Mesendoderm (in vitro differentiated cells): ENCODE measurements around the gene CHST11.
A peak's percentile ranks its signal among the peaks of the same experiment; 100 is the strongest.

Experiments used
- DNase-seq: peaks from one replicate; pipeline ENCODE4 v3.0.0; 2013
- H2AK5ac ChIP-seq: 2 replicates; pipeline ENCODE4 v1.6.1; 2013; ENCODE audit warnings: low read length, inconsistent platforms
- H2BK120ac ChIP-seq: 2 replicates; pipeline ENCODE4 v1.6.1; 2013; ENCODE audit warnings: low read depth, mild to moderate bottlenecking, low read length, moderate library complexity, mixed read lengths
- H2BK15ac ChIP-seq: replicated peaks from 2 replicates; pipeline ENCODE4 v1.6.1; 2013; ENCODE audit warnings: low read depth, mild to moderate bottlenecking, moderate library complexity
- H2BK5ac ChIP-seq: 2 replicates; pipeline ENCODE4 v1.6.1; 2013; ENCODE audit warnings: low read length, inconsistent platforms
- H3K18ac ChIP-seq: 2 replicates; pipeline ENCODE4 v1.6.1; 2013; ENCODE audit warnings: mild to moderate bottlenecking, low read length, mixed read lengths
- H3K23ac ChIP-seq: one replicate; pipeline ENCODE4 v1.6.1; 2013; ENCODE audit warnings: low read length
- H3K27ac ChIP-seq: 2 replicates; pipeline ENCODE4 v1.5.1; 2013; ENCODE audit warnings: low read depth, mild to moderate bottlenecking, inconsistent platforms, low read length, moderate library complexity
- H3K27me3 ChIP-seq: 2 replicates; pipeline ENCODE4 v1.6.1; 2013; ENCODE audit warnings: low read length, control low read depth, mild to moderate bottlenecking, inconsistent platforms; ENCODE audit not compliant: insufficient read depth, poor library complexity
- H3K36me3 ChIP-seq: 2 replicates; pipeline ENCODE4 v1.6.1; 2013; ENCODE audit warnings: low read length, inconsistent platforms; ENCODE audit not compliant: control insufficient read depth, insufficient read depth
- H3K4ac ChIP-seq: one replicate; pipeline ENCODE4 v1.6.1; 2013; ENCODE audit warnings: low read depth, mild to moderate bottlenecking, low read length, moderate library complexity
- H3K4me1 ChIP-seq: 2 replicates; pipeline ENCODE4 v1.6.1; 2013; ENCODE audit warnings: low read depth, low read length, inconsistent platforms; ENCODE audit not compliant: control insufficient read depth
- H3K4me2 ChIP-seq: 2 replicates; pipeline ENCODE4 v1.6.1; 2013; ENCODE audit warnings: low read length
- H3K4me3 ChIP-seq: 2 replicates; pipeline ENCODE4 v1.5.1; 2013; ENCODE audit warnings: mild to moderate bottlenecking, low read length
- H3K56ac ChIP-seq: one replicate; pipeline ENCODE4 v1.6.1; 2013; ENCODE audit warnings: low read length
- H3K79me1 ChIP-seq: 2 replicates; pipeline ENCODE4 v1.6.1; 2013; ENCODE audit warnings: low read length, inconsistent platforms
- H3K79me2 ChIP-seq: 2 replicates; pipeline ENCODE4 v1.6.1; 2013; ENCODE audit warnings: mild to moderate bottlenecking, low read length; ENCODE audit not compliant: control insufficient read depth, insufficient read depth
- H3K9ac ChIP-seq: 2 replicates; pipeline ENCODE4 v1.6.1; 2013; ENCODE audit warnings: low read length, inconsistent platforms
- H4K5ac ChIP-seq: one replicate; pipeline ENCODE4 v1.6.1; 2013; ENCODE audit warnings: low read length
- H4K8ac ChIP-seq: one replicate; pipeline ENCODE4 v1.6.1; 2013; ENCODE audit warnings: low read depth, mild to moderate bottlenecking, control low read depth, low read length, moderate library complexity
- WGBS: extraction: QIAGEN DNeasy Blood & Tissue Kit; methylation state at CpG from one replicate; pipeline ENCODE4 v1.1.7; 2013; ENCODE audit warnings: low lambda C conversion rate, missing lambda C conversion rate; ENCODE audit not compliant: insufficient coverage; ENCODE audit errors: extremely low coverage; 5-methylcytosine and 5-hydroxymethylcytosine counted together

Gene CHST11

DNA sequence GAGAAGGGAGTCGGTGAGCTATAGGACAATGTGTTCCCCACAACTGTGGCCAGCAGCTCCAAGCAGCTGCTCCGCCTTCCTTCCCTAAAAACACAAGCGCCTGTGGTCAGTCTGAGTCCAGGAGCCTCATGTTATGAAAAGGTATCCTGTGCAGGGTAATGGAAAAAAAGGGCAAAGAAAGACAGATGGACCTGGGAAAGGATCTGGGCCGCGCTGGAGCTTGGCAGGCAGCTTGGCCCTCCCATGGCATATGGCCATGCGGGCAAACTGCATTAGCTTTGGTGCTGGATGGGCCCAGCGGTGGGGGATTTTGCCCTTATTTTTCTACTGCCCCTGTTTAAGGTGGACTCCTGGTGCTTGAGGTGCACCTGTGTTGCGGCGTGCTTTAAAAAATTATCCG is 23.7 kb upstream of the CHST11 start:
- Histone ChIP-seq H3K9ac (no peak overlapping the region), H2AK5ac (no peak overlapping the region)
- WGBS, result no CpG with 5 or more reads among the region's 10 CpGs

GRCh38 chr12:104434129-104434528 is 22.6 kb upstream of the CHST11 start:
- Histone ChIP-seq H3K56ac (no peak overlapping the region), H4K5ac (no peak overlapping the region), H3K27ac (no peak overlapping the region), H2BK5ac (no peak overlapping the region), H4K8ac (no peak overlapping the region), H3K79me1 (no peaks in the 10 kb centered on the region), H3K79me2 (no peaks in the 10 kb centered on the region), H3K27me3 (no peaks in the 10 kb centered on the region), H3K4ac (no peak overlapping the region), H3K18ac (no peak overlapping the region), H2BK15ac (no peak overlapping the region), H3K9ac (no peak overlapping the region), H3K4me3 (no peak overlapping the region), H3K36me3 (no peaks in the 10 kb centered on the region), H3K23ac (no peak overlapping the region), H3K4me2 (no peak overlapping the region), H2AK5ac (no peak overlapping the region), H2BK120ac (no peak overlapping the region), H3K4me1 (no peaks in the 10 kb centered on the region)
- DNase-seq, result no peak
- no CpG with 5 or more reads among the region's 1 CpG for WGBS

More for the DNA sequence above, 23.7 kb upstream of the CHST11 start:
- H3K36me3 ChIP-seq, result no peaks in the 10 kb centered on the region
- H3K4me3 ChIP-seq, result no peak overlapping the region
- H3K18ac ChIP-seq, result no peak overlapping the region
- no peak overlapping the region for H3K4me2 ChIP-seq
- no peak overlapping the region for H3K27ac ChIP-seq
- no peaks in the 10 kb centered on the region for H3K79me1 ChIP-seq
- H3K79me2 ChIP-seq, result no peaks in the 10 kb centered on the region
- H4K5ac ChIP-seq, result no peak overlapping the region
- no peak overlapping the region for H2BK15ac ChIP-seq
- no peak overlapping the region for H2BK5ac ChIP-seq
- H3K4ac ChIP-seq, result no peak overlapping the region
- no peak overlapping the region for H2BK120ac ChIP-seq
- H3K4me1 ChIP-seq, result no peaks in the 10 kb centered on the region
- H4K8ac ChIP-seq, result no peak overlapping the region
- H3K27me3 ChIP-seq, result no peaks in the 10 kb centered on the region
- no peak overlapping the region for H3K56ac ChIP-seq
- no peak overlapping the region for H3K23ac ChIP-seq
- no peak for DNase-seq

DNA sequence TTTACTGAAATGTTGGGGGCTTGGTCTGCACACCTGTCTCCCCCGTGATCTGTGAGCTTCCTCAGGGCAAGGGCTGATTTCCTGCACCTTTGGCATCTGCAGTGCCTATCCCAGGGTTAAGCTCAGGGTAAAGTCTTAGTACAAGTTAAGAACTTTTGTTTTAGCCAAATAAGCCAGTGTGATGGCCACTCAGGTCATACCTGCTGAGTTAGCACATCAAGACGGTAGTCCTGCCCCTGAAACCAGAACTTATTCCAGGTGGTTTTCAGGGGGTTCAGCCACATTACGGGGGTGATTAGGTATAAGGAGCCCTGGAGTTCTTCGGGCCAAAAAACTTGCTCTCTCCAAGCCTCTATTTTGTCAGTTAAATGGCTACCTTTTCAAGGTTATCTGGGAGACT is 21.6 kb upstream of the CHST11 start:
- H3K56ac ChIP-seq, result no peak overlapping the region
- no peak overlapping the region for H2BK120ac ChIP-seq
- no peak overlapping the region for H4K8ac ChIP-seq
- H2BK15ac ChIP-seq, result no peak overlapping the region
- no peak overlapping the region for H4K5ac ChIP-seq
- H3K4me2 ChIP-seq, result no peak overlapping the region
- H3K23ac ChIP-seq, result no peak overlapping the region
- no peak overlapping the region for H3K18ac ChIP-seq
- H2AK5ac ChIP-seq, result no peak overlapping the region
- no peak overlapping the region for H2BK5ac ChIP-seq
- no peak overlapping the region for H3K27ac ChIP-seq
- DNase-seq, result no peak
- no peak overlapping the region for H3K4me3 ChIP-seq
- H3K79me1 ChIP-seq, result no peaks in the 10 kb centered on the region
- no peaks in the 10 kb centered on the region for H3K4me1 ChIP-seq
- WGBS, result no CpG with 5 or more reads among the region's 4 CpGs
- no peaks in the 10 kb centered on the region for H3K79me2 ChIP-seq
- no peaks in the 10 kb centered on the region for H3K36me3 ChIP-seq
- no peak overlapping the region for H3K9ac ChIP-seq
- H3K4ac ChIP-seq, result no peak overlapping the region
- no peaks in the 10 kb centered on the region for H3K27me3 ChIP-seq

DNA sequence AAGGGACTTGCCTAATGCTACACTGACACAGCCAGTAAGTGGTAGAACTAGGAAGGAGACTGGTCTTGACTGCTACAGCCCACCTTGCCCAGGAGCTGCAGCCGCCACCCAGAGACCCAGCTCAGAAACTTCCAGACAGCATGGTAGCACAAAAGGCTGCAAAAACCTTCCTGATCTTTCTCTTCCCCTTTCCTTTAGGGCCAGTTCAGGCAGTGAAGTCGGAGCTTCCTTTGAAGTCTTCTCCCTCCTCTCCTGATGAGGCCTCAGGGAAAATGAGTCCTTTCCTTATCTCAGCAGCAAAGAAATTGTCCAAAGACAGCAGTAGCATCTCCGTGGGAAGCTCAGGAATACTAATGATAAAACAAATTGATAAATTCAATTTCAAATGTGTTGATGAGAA is 21.0 kb upstream of the CHST11 start:
- H3K4me2 ChIP-seq, result no peak overlapping the region
- WGBS, result no CpG with 5 or more reads among the region's 3 CpGs
- H3K27me3 ChIP-seq, result no peaks in the 10 kb centered on the region
- no peak overlapping the region for H3K4me3 ChIP-seq
- H2BK120ac ChIP-seq, result no peak overlapping the region
- H3K79me2 ChIP-seq, result no peaks in the 10 kb centered on the region
- H4K8ac ChIP-seq, result no peak overlapping the region
- H2BK5ac ChIP-seq, result no peak overlapping the region
- H3K9ac ChIP-seq, result no peak overlapping the region
- peak; percentile 13 for DNase-seq
- H3K4ac ChIP-seq, result no peak overlapping the region
- no peak overlapping the region for H3K56ac ChIP-seq
- no peak overlapping the region for H4K5ac ChIP-seq
- H3K27ac ChIP-seq, result no peak overlapping the region
- no peaks in the 10 kb centered on the region for H3K4me1 ChIP-seq
- no peak overlapping the region for H3K23ac ChIP-seq
- H2AK5ac ChIP-seq, result no peak overlapping the region
- H3K79me1 ChIP-seq, result no peaks in the 10 kb centered on the region
- H2BK15ac ChIP-seq, result no peak overlapping the region
- no peaks in the 10 kb centered on the region for H3K36me3 ChIP-seq
- H3K18ac ChIP-seq, result no peak overlapping the region

DNA sequence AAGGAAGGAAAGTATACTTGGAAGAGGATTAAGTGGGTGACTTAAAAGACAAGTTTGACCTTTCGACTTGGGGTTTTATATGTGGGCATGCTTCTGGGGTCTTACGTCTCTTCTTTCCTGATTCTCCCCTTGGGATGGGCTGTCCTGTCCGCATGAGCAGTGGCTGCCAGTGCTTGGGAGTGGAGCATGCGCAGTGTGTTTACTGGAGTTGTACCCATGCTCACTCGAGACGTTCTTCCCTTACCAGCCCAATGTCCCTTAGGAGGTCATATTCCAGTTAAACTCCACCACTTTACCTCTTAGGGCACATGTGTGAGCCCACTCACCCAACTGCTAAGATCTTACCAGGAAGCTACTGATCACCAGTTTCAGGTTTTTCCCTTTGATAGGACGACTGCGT is 20.0 kb upstream of the CHST11 start:
- no peak for DNase-seq
- no peak overlapping the region for H3K56ac ChIP-seq
- no CpG with 5 or more reads among the region's 8 CpGs for WGBS

DNA sequence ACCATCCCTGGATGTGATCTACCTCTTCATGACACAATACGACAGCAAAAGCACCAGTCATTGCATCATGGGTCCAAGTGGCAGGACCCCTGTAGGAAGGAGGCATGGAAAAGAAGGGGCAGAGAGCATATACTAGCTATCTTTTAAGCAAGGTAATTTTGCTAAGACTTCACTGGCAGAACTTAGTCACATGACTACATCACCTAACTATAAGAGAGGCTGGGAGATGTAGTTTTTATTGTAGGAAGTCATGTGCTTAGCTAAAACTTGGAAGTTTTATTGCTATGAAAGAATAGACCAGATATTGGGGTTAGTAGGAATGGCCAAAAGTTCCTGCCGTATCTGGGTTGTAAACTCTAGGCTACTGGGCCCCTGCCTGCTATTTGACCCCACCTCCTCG is 18.6 kb upstream of the CHST11 start:
- Histone ChIP-seq H3K79me1 (no peaks in the 10 kb centered on the region), H3K4me3 (no peak overlapping the region), H3K4me1 (no peaks in the 10 kb centered on the region), H2BK120ac (no peak overlapping the region), H3K18ac (no peak overlapping the region), H2BK5ac (no peak overlapping the region), H3K36me3 (no peaks in the 10 kb centered on the region), H3K9ac (no peak overlapping the region), H3K27me3 (no peaks in the 10 kb centered on the region), H3K79me2 (no peaks in the 10 kb centered on the region), H3K56ac (no peak overlapping the region), H4K8ac (no peak overlapping the region), H3K27ac (no peak overlapping the region), H3K4ac (no peak overlapping the region), H3K23ac (no peak overlapping the region), H3K4me2 (no peak overlapping the region), H2AK5ac (no peak overlapping the region), H2BK15ac (no peak overlapping the region), H4K5ac (no peak overlapping the region)
- WGBS, result no CpG with 5 or more reads among the region's 3 CpGs
- DNase-seq, result no peak

More for the DNA sequence above, 20.0 kb upstream of the CHST11 start:
- Histone ChIP-seq H3K4me3 (no peak overlapping the region), H2AK5ac (no peak overlapping the region), H3K9ac (no peak overlapping the region), H3K36me3 (no peaks in the 10 kb centered on the region), H2BK15ac (no peak overlapping the region), H2BK120ac (no peak overlapping the region), H4K5ac (no peak overlapping the region), H2BK5ac (no peak overlapping the region), H3K79me1 (no peaks in the 10 kb centered on the region), H3K18ac (no peak overlapping the region), H3K4ac (no peak overlapping the region), H3K4me1 (no peaks in the 10 kb centered on the region), H3K79me2 (no peaks in the 10 kb centered on the region), H3K27me3 (no peaks in the 10 kb centered on the region), H3K23ac (no peak overlapping the region), H3K4me2 (no peak overlapping the region), H3K27ac (no peak overlapping the region), H4K8ac (no peak overlapping the region)
